HepG2 (cell line): ENCODE measurements around the gene RSPH9. TPM values are rescaled to one million over a fixed set of nuclear protein-coding genes. Genes with fewer than 3 reads are reported as not detected.

Experiments
- BORCS8-MEF2B ChIP-seq: sonication (generic); formaldehyde crosslinking; IDR thresholded peaks from 2 replicates; pipeline ENCODE4 v1.8.0; 2022; ENCODE audit warnings: mild to moderate bottlenecking, missing genetic modification reagents
- FOXA3 ChIP-seq: IDR thresholded peaks from 2 replicates; pipeline ENCODE4 v1.6.1; 2016; ENCODE audit warnings: missing genetic modification reagents, missing compliant biosample characterization
- MEIS1 ChIP-seq: sonication (generic); formaldehyde crosslinking; IDR thresholded peaks from 2 replicates; pipeline ENCODE4 v1.9.0; 2021; ENCODE audit warnings: mild to moderate bottlenecking, missing genetic modification reagents, moderate library complexity, borderline replicate concordance
- NFE2 ChIP-seq: sonication (generic); formaldehyde crosslinking; IDR thresholded peaks from 2 replicates; pipeline ENCODE4 v1.4.0; 2020; ENCODE audit warnings: missing genetic modification reagents
- SP1 ChIP-seq, 2 experiments: fragments of 450-650 bp in 1 of 2; sonication (generic) in 1 of 2; formaldehyde crosslinking in 1 of 2; IDR thresholded peaks; 2 replicates each; pipeline versions ENCODE4 v1.4.0 to v1.6.1; 2016 to 2020; ENCODE audit warnings: missing genetic modification reagents in 1 of 2
- SP4 ChIP-seq: sonication (generic); formaldehyde crosslinking; IDR thresholded peaks from 2 replicates; pipeline ENCODE4 v1.8.1; 2023; ENCODE audit warnings: mild to moderate bottlenecking, missing genetic modification reagents
- SRSF1 ChIP-seq: fragments of 200-400 bp; formaldehyde crosslinking; optimal IDR thresholded peaks from 2 replicates; pipeline ENCODE3; 2017; ENCODE audit warnings: mild to moderate bottlenecking, low read depth, low read length, moderate library complexity
- SRSF4 ChIP-seq: fragments of 200-400 bp; formaldehyde crosslinking; IDR thresholded peaks from one replicate; pipeline ENCODE4 v1.6.1; 2018; ENCODE audit warnings: mild to moderate bottlenecking, low read depth, low read length, moderate library complexity; ENCODE audit not compliant: poor library complexity, severe bottlenecking
- ZBTB7B ChIP-seq: sonication (generic); formaldehyde crosslinking; IDR thresholded peaks from 2 replicates; pipeline ENCODE4 v1.4.0; 2020; ENCODE audit warnings: missing genetic modification reagents
- ZFP82 ChIP-seq: sonication (generic); formaldehyde crosslinking; IDR thresholded peaks from 2 replicates; pipeline ENCODE4 v1.5.1; 2020; ENCODE audit warnings: mild to moderate bottlenecking, missing genetic modification reagents, borderline replicate concordance
- ZNF543 ChIP-seq: sonication (generic); formaldehyde crosslinking; IDR thresholded peaks from 2 replicates; pipeline ENCODE4 v1.4.0; 2020; ENCODE audit warnings: mild to moderate bottlenecking, missing genetic modification reagents
- ZNF605 ChIP-seq: sonication (generic); formaldehyde crosslinking; IDR thresholded peaks from 2 replicates; pipeline ENCODE4 v1.8.0; 2022; ENCODE audit warnings: mild to moderate bottlenecking, missing genetic modification reagents
- polyA plus RNA-seq, 8 experiments: library from polyadenylated mRNA; depleted of rRNA in 3 of 8; stranded (reverse) in 7 of 8; unstranded in 1 of 8; fragments of >200 nt; fragmentation: Illumina TruSeq in 4 of 8; extraction: Trizol in 4 of 8; gene quantifications; 2 replicates each; pipeline versions ENCODE4 v1.2.1 to v1.2.3, GENCODE V29; 2011 to 2016; ENCODE audit warnings: low read depth in 4 of 8, missing spikeins in 1 of 8, mixed read lengths in 1 of 8; ENCODE audit not compliant: insufficient read depth in 1 of 8
- total RNA-seq, 5 experiments: library from RNA; depleted of rRNA; stranded (reverse); fragments of >200 nt; fragmentation: Illumina TruSeq; extraction: Trizol; gene quantifications; 2 replicates each; pipeline ENCODE4 v1.2.3, GENCODE V29; 2016; ENCODE audit warnings: low read depth in 1 of 5
- TF ChIP-seq, protein P1 (sequence below), 2 experiments: fragments of 450-650 bp in 1 of 2; sonication (generic) in 1 of 2; formaldehyde crosslinking in 1 of 2; IDR thresholded peaks; 2 replicates each; pipeline versions ENCODE4 v1.6.1 to v1.8.0; 2016 to 2022; ENCODE audit warnings: antibody characterized with exemption in 1 of 2, mild to moderate bottlenecking in 1 of 2, missing genetic modification reagents in 1 of 2
- TF ChIP-seq, protein P2 (sequence below): sonication (generic); formaldehyde crosslinking; IDR thresholded peaks from 2 replicates; pipeline ENCODE4 v1.5.0; 2020; ENCODE audit warnings: mild to moderate bottlenecking, missing genetic modification reagents, borderline replicate concordance

The RSPH9 gene
- total and polyA plus RNA-seq, 2 of the 13 experiments (the other 11 are each of a cell fraction or from before 2014, with no cell fraction given) = 0.04 TPM; not detected in 1

DNA sequence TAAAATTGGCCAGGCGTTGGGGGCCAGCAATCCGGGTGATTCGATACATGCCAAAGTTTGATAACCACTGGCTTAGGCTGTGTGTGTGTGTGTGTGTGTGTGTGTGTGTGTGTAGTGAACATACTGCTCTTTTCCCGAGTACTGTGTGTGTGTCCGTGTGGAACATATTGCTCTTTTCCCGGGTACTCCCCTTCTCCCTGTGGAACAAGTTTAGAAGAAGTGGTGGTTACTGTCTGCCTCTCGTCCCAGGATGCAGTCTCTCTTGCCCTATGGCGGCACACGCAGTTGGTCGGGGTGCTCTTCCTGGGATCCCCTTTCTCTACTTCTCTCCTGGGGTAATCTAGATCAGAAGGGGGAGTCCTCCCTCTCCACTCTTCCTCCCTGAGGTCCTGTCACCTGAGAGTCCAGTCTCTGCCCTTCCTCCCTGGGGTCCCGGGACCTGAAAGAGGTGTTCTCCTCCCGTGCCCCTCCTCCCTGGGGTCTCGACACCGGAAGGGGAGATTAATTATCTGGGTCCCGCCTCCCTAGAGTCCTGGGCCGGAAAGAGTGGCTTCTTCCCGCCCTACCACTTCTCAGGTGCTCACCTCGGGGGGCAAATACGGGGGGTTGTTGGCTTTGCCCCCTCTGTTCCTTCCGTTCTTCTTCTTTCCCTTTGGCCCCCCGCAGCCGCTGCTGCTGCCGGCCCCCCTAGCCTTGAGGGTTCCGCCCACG is 16.3 kb upstream of the RSPH9 start (continued):
- TF ChIP-seq, protein P1, sequence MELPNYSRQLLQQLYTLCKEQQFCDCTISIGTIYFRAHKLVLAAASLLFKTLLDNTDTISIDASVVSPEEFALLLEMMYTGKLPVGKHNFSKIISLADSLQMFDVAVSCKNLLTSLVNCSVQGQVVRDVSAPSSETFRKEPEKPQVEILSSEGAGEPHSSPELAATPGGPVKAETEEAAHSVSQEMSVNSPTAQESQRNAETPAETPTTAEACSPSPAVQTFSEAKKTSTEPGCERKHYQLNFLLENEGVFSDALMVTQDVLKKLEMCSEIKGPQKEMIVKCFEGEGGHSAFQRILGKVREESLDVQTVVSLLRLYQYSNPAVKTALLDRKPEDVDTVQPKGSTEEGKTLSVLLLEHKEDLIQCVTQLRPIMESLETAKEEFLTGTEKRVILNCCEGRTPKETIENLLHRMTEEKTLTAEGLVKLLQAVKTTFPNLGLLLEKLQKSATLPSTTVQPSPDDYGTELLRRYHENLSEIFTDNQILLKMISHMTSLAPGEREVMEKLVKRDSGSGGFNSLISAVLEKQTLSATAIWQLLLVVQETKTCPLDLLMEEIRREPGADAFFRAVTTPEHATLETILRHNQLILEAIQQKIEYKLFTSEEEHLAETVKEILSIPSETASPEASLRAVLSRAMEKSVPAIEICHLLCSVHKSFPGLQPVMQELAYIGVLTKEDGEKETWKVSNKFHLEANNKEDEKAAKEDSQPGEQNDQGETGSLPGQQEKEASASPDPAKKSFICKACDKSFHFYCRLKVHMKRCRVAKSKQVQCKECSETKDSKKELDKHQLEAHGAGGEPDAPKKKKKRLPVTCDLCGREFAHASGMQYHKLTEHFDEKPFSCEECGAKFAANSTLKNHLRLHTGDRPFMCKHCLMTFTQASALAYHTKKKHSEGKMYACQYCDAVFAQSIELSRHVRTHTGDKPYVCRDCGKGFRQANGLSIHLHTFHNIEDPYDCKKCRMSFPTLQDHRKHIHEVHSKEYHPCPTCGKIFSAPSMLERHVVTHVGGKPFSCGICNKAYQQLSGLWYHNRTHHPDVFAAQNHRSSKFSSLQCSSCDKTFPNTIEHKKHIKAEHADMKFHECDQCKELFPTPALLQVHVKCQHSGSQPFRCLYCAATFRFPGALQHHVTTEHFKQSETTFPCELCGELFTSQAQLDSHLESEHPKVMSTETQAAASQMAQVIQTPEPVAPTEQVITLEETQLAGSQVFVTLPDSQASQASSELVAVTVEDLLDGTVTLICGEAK (IDR thresholded peaks at IDR 0.05) = no peak
- TF ChIP-seq, protein P1 (CRISPR knock-in tag; IDR thresholded peaks at IDR 0.05) = 0 out of 2 replicates have a peak, but pooled peaks have one; percentile 19
- no peak for TF ChIP-seq ZNF543 (CRISPR knock-in tag)
- TF ChIP-seq NFE2 = no peak
- peak; percentile 68; the same call in 1 of the 2 replicates for TF ChIP-seq BORCS8-MEF2B (CRISPR knock-in tag)
- TF ChIP-seq SP4 (CRISPR knock-in tag) = no peak; the same call in 1 of the 2 replicates
- TF ChIP-seq SRSF4 = no peak
- peak; percentile 50 for TF ChIP-seq SRSF1
- no peak for TF ChIP-seq ZFP82
- TF ChIP-seq SP1 (IDR thresholded peaks at IDR 0.05) = no peak
- no peak for TF ChIP-seq SP1 (CRISPR knock-in tag; IDR thresholded peaks at IDR 0.05)
- 0 out of 2 replicates have a peak, but pooled peaks have one; percentile 3 for TF ChIP-seq MEIS1 (CRISPR knock-in tag)
- no peak for TF ChIP-seq FOXA3 (CRISPR knock-in tag)
- TF ChIP-seq ZBTB7B = peak; percentile 44; the same call in 1 of the 2 replicates
- TF ChIP-seq, protein P2, sequence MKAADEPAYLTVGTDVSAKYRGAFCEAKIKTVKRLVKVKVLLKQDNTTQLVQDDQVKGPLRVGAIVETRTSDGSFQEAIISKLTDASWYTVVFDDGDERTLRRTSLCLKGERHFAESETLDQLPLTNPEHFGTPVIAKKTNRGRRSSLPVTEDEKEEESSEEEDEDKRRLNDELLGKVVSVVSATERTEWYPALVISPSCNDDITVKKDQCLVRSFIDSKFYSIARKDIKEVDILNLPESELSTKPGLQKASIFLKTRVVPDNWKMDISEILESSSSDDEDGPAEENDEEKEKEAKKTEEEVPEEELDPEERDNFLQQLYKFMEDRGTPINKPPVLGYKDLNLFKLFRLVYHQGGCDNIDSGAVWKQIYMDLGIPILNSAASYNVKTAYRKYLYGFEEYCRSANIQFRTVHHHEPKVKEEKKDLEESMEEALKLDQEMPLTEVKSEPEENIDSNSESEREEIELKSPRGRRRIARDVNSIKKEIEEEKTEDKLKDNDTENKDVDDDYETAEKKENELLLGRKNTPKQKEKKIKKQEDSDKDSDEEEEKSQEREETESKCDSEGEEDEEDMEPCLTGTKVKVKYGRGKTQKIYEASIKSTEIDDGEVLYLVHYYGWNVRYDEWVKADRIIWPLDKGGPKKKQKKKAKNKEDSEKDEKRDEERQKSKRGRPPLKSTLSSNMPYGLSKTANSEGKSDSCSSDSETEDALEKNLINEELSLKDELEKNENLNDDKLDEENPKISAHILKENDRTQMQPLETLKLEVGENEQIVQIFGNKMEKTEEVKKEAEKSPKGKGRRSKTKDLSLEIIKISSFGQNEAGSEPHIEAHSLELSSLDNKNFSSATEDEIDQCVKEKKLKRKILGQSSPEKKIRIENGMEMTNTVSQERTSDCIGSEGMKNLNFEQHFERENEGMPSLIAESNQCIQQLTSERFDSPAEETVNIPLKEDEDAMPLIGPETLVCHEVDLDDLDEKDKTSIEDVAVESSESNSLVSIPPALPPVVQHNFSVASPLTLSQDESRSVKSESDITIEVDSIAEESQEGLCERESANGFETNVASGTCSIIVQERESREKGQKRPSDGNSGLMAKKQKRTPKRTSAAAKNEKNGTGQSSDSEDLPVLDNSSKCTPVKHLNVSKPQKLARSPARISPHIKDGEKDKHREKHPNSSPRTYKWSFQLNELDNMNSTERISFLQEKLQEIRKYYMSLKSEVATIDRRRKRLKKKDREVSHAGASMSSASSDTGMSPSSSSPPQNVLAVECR = no peak; the same call in 1 of the 2 replicates
- TF ChIP-seq ZNF605 (CRISPR knock-in tag) = peak; percentile 28; the same call in 1 of the 2 replicates
